Adrenal gland (tissue), 5 donors: Measurements from ENCODE around the gene RNU6-7.

Source experiments
- CTCF ChIP-seq, 6 experiments: fragments of 450-650 bp in 4 of 6; fragments of 200-600 bp in 2 of 6; sonication (generic) in 1 of 6; IDR thresholded peaks; 1 replicate in 5 of 6; 2 replicates in 1 of 6; pipeline versions ENCODE4 v1.5.1 to v1.8.0; 2016 to 2021; ENCODE audit warnings: antibody characterized with exemption in 6 of 6, mild to moderate bottlenecking in 2 of 6, moderate library complexity in 1 of 6
- POLR2A ChIP-seq, 2 donors: fragments of 450-650 bp; IDR thresholded peaks; one replicate each; pipeline ENCODE4 v1.6.1; 2017; ENCODE audit warnings: antibody characterized with exemption in 2 of 2, mild to moderate bottlenecking in 2 of 2, moderate library complexity in 1 of 2
- donor health status: DM: no; HTN: no; CAD: no.

GRCh38 chr14:32225378-32225920 is 23.6 kb downstream of the RNU6-7 start:
- TF ChIP-seq CTCF (IDR thresholded peaks at IDR 0.05): no peak
- no peak for TF ChIP-seq POLR2A (IDR thresholded peaks at IDR 0.05)
